IMR-90 (cell line): ENCODE data around the gene ATP10A. TPM values are rescaled to one million over a fixed set of nuclear protein-coding genes. Genes with fewer than 3 reads are reported as not detected.

Source experiments
- ATAC-seq: fragments of 200-7000 bp; cut with Tn5 transposase; 2 replicates; pipeline ENCODE4 v1.9.1; 2020; ENCODE audit warnings: low read depth, mild to moderate bottlenecking, moderate library complexity
- BruUV-seq: library from RNA; stranded (reverse); fragments of 400-500 nt; replicated peaks from 2 replicates; lab custom pipeline; 2021; lab: Mats Ljungman, UMichigan
- CTCF ChIA-PET: fragments of 300-600 bp; formaldehyde crosslinking; extraction: SDS; loops from one replicate; lab custom pipeline; 2021; ENCODE audit warnings: antibody characterized with exemption; lab: Yijun Ruan, JAX
- POLR2A ChIA-PET: fragments of 300-600 bp; sonication (Branson Sonifier 250); formaldehyde crosslinking; loops from one replicate; lab custom pipeline; 2022; ENCODE audit warnings: antibody characterized with exemption; ENCODE audit not compliant: unreplicated experiment; lab: Charles Lee
- DNase-seq: peaks from one replicate; pipeline ENCODE4 v3.0.0; 2013
- H2AFZ ChIP-seq: replicated peaks from 2 replicates; pipeline ENCODE3; 2013; ENCODE audit warnings: low read length, mild to moderate bottlenecking; ENCODE audit not compliant: poor library complexity
- H2AK5ac ChIP-seq: 2 replicates; pipeline ENCODE4 v1.6.1; 2013; ENCODE audit warnings: low read depth, low read length, inconsistent platforms
- H2AK9ac ChIP-seq: replicated peaks from 2 replicates; pipeline ENCODE3; 2013; ENCODE audit warnings: mild to moderate bottlenecking, low read depth, low read length, moderate library complexity; ENCODE audit not compliant: poor library complexity
- H2BK120ac ChIP-seq: 2 replicates; pipeline ENCODE4 v1.6.1; 2013; ENCODE audit warnings: low read depth, low read length, inconsistent platforms
- H2BK15ac ChIP-seq: 3 replicates; pipeline ENCODE4 v1.6.1; 2013; ENCODE audit warnings: low read depth, low read length, inconsistent platforms
- H2BK20ac ChIP-seq: 2 replicates; pipeline ENCODE4 v1.6.1; 2013; ENCODE audit warnings: low read depth, mild to moderate bottlenecking, inconsistent platforms, low read length, moderate library complexity
- H2BK5ac ChIP-seq: 2 replicates; pipeline ENCODE4 v1.6.1; 2013; ENCODE audit warnings: mild to moderate bottlenecking, low read depth, low read length, inconsistent platforms; ENCODE audit not compliant: poor library complexity, severe bottlenecking
- H3K14ac ChIP-seq: replicated peaks from 2 replicates; pipeline ENCODE4 v1.6.1; 2013; ENCODE audit warnings: low read depth, low read length, inconsistent platforms
- H3K18ac ChIP-seq: 2 replicates; pipeline ENCODE4 v1.6.1; 2013; ENCODE audit warnings: low read depth, low read length, control low read depth
- H3K23ac ChIP-seq: 2 replicates; pipeline ENCODE4 v1.6.1; 2013; ENCODE audit warnings: low read depth, low read length, inconsistent platforms
- H3K27ac ChIP-seq: 2 replicates; pipeline ENCODE4 v1.5.1; 2013; ENCODE audit warnings: mild to moderate bottlenecking, control low read depth, low read length; ENCODE audit not compliant: insufficient read depth
- H3K27me3 ChIP-seq: 2 replicates; pipeline ENCODE4 v1.6.1; 2013; ENCODE audit warnings: low read length; ENCODE audit not compliant: control insufficient read depth, insufficient read depth
- H3K36me3 ChIP-seq: 2 replicates; pipeline ENCODE4 v1.6.1; 2013; ENCODE audit warnings: low read length, mixed read lengths; ENCODE audit not compliant: control insufficient read depth, insufficient read depth
- H3K4ac ChIP-seq: 2 replicates; pipeline ENCODE4 v1.6.1; 2013; ENCODE audit warnings: low read depth, low read length, inconsistent platforms
- H3K4me1 ChIP-seq: 2 replicates; pipeline ENCODE4 v1.6.1; 2013; ENCODE audit warnings: low read length, mixed read lengths; ENCODE audit not compliant: control insufficient read depth, insufficient read depth
- H3K4me2 ChIP-seq: 2 replicates; pipeline ENCODE4 v1.6.1; 2013; ENCODE audit warnings: low read depth, mild to moderate bottlenecking, control low read depth, low read length, moderate library complexity
- H3K4me3 ChIP-seq: 2 replicates; pipeline ENCODE4 v1.5.1; 2013; ENCODE audit warnings: low read depth, mild to moderate bottlenecking, control low read depth, low read length, moderate library complexity; ENCODE audit not compliant: insufficient read depth
- H3K56ac ChIP-seq: 2 replicates; pipeline ENCODE4 v1.6.1; 2013; ENCODE audit warnings: low read length, inconsistent platforms; ENCODE audit not compliant: insufficient read depth; ENCODE audit errors: extremely low read depth
- H3K79me1 ChIP-seq, 2 experiments: 2 replicates each; pipeline ENCODE4 v1.6.1; 2013; ENCODE audit warnings: low read length in 2 of 2, inconsistent platforms in 1 of 2, low read depth in 1 of 2
- H3K9ac ChIP-seq: 2 replicates; pipeline ENCODE4 v1.6.1; 2013; ENCODE audit warnings: low read depth, low read length, control low read depth
- H3K9me1 ChIP-seq: 2 replicates; pipeline ENCODE4 v1.6.1; 2013; ENCODE audit warnings: low read length, inconsistent platforms; ENCODE audit not compliant: insufficient read depth
- H3K9me3 ChIP-seq: 2 replicates; pipeline ENCODE4 v1.6.1; 2013; ENCODE audit warnings: low read length; ENCODE audit not compliant: control insufficient read depth, insufficient read depth
- H4K20me1 ChIP-seq: 2 replicates; pipeline ENCODE4 v1.6.1; 2013; ENCODE audit warnings: low read length, inconsistent platforms; ENCODE audit not compliant: insufficient read depth
- H4K5ac ChIP-seq: 2 replicates; pipeline ENCODE4 v1.6.1; 2013; ENCODE audit warnings: mild to moderate bottlenecking, low read depth, low read length, control low read depth
- H4K8ac ChIP-seq, 2 experiments: 2 replicates each; pipeline ENCODE4 v1.6.1; 2013; ENCODE audit warnings: low read depth in 2 of 2, low read length in 2 of 2, control low read depth in 1 of 2, inconsistent platforms in 1 of 2
- H4K91ac ChIP-seq: 2 replicates; pipeline ENCODE4 v1.6.1; 2013; ENCODE audit warnings: low read depth, low read length, inconsistent platforms; ENCODE audit not compliant: insufficient read depth
- CEBPB ChIP-seq: IDR thresholded peaks from 2 replicates; pipeline ENCODE4 v1.6.1; 2012; ENCODE audit warnings: low read depth, low read length, improper control_type of control experiment
- MXI1 ChIP-seq: IDR thresholded peaks from 2 replicates; pipeline ENCODE4 v1.6.1; 2012; ENCODE audit warnings: low read depth, mild to moderate bottlenecking, low read length, moderate library complexity, borderline replicate concordance
- SMC3 ChIP-seq: fragments of 150-350 bp; IDR thresholded peaks from 2 replicates; pipeline ENCODE4 v1.6.1; 2016; ENCODE audit warnings: low read depth, mild to moderate bottlenecking, antibody characterized with exemption, low read length, moderate library complexity
- WGBS, 2 experiments: methylation state at CpG; one replicate each; pipeline versions ENCODE4 v1.1.5 to v1.1.7; 2013; ENCODE audit warnings: missing lambda C conversion rate in 2 of 2; ENCODE audit not compliant: insufficient read length in 1 of 2; ENCODE audit errors: extremely low coverage in 2 of 2; 5-methylcytosine and 5-hydroxymethylcytosine counted together
- dilution Hi-C: fragments of 300-500 bp; cut with HindIII; formaldehyde crosslinking; loops from one replicate; pipeline ENCODE4 v1.14.3; 2018; ENCODE audit warnings: low sequenced_read_pairs; ENCODE audit not compliant: unreplicated experiment
- in situ Hi-C: fragments of 300-500 bp; cut with MboI; formaldehyde crosslinking; loops from 3 replicates; pipeline ENCODE4 v1.14.3; 2019; ENCODE audit warnings: low sequenced_read_pairs, inconsistent platforms, mixed read lengths
- intact Hi-C: fragments of 100-400 bp; cut with micrococcal nuclease; formaldehyde crosslinking; loops from 2 replicates; pipeline ENCODE4 v1.10.0; 2022
- polyA plus RNA-seq, 3 experiments: library from polyadenylated mRNA; depleted of rRNA; stranded (reverse); fragments of >200 nt; gene quantifications; 2 replicates each; pipeline ENCODE4 v1.2.3, GENCODE V29; 2012; ENCODE audit warnings: low replicate concordance in 1 of 3
- total RNA-seq: library from RNA; depleted of rRNA; stranded (reverse); fragments of >200 nt; gene quantifications from 2 replicates; pipeline ENCODE4 v1.2.3, GENCODE V29; 2012
- TF ChIP-seq, protein P1 (sequence below): conservative IDR thresholded peaks from 2 replicates; pipeline ENCODE4 v1.5.1; 2012; ENCODE audit warnings: mild to moderate bottlenecking, low read depth, low read length, improper control_type of control experiment

The ATP10A gene
- total and polyA plus RNA-seq, 2 of the 4 experiments (the other 2 are of a cell fraction), result 13.8 to 16.0 TPM

GRCh38 chr15:25668901-25669300, 194.2 kb downstream of the ATP10A start:
- TF ChIP-seq, protein P1, sequence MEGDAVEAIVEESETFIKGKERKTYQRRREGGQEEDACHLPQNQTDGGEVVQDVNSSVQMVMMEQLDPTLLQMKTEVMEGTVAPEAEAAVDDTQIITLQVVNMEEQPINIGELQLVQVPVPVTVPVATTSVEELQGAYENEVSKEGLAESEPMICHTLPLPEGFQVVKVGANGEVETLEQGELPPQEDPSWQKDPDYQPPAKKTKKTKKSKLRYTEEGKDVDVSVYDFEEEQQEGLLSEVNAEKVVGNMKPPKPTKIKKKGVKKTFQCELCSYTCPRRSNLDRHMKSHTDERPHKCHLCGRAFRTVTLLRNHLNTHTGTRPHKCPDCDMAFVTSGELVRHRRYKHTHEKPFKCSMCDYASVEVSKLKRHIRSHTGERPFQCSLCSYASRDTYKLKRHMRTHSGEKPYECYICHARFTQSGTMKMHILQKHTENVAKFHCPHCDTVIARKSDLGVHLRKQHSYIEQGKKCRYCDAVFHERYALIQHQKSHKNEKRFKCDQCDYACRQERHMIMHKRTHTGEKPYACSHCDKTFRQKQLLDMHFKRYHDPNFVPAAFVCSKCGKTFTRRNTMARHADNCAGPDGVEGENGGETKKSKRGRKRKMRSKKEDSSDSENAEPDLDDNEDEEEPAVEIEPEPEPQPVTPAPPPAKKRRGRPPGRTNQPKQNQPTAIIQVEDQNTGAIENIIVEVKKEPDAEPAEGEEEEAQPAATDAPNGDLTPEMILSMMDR, result no peak
- TF ChIP-seq MXI1 (no peak), SMC3 (no peak), CEBPB (no peak)
- Histone ChIP-seq H3K9me1 (peaks cover 2% of the 10 kb centered on the region; the same call in 1 of the 2 replicates), H4K20me1 (no peaks in the 10 kb centered on the region), H2AK5ac (no peak overlapping the region), H3K4me1 (peaks cover 2% of the 10 kb centered on the region; the same call in 1 of the 2 replicates), H2BK5ac (no peak overlapping the region), H3K27me3 (peaks cover under 1% of the 10 kb centered on the region; the same call in 1 of the 2 replicates), H3K14ac (no peak overlapping the region), H3K79me1 (no peaks in the 10 kb centered on the region), H3K36me3 (no peaks in the 10 kb centered on the region), H2BK15ac (no peak overlapping the region), H3K56ac (no peak overlapping the region), H2AK9ac (no peak overlapping the region), H3K4ac (no peak overlapping the region), H2AFZ (no peak overlapping the region), H3K9ac (no peak overlapping the region), H4K91ac (no peak overlapping the region), H3K23ac (no peak overlapping the region), H2BK120ac (no peak overlapping the region), H2BK20ac (no peak overlapping the region), H4K8ac (no peak overlapping the region), H3K4me2 (no peak overlapping the region), H4K5ac (no peak overlapping the region), H3K4me3 (no peak overlapping the region), H3K18ac (no peak overlapping the region), H3K9me3 (no peaks in the 10 kb centered on the region), H3K27ac (no peak overlapping the region)
- ChIA-PET CTCF (no interaction called here), POLR2A (no interaction called here)
- WGBS, 2 experiments, result no CpG with 5 or more reads among the region's 4 CpGs
- in situ Hi-C loops (no loop called here), dilution Hi-C loops (no loop called here), intact Hi-C loops (no loop called here)
- no TSS peak for BruUV-seq
- no peak for ATAC-seq
- DNase-seq, result no peak
